Adrenal gland (tissue), 5 donors: ENCODE results near the gene TGFBR2.

Experiments
- CTCF ChIP-seq, 6 experiments: fragments of 450-650 bp in 4 of 6; fragments of 200-600 bp in 2 of 6; sonication (generic) in 1 of 6; IDR thresholded peaks; 1 replicate in 5 of 6; 2 replicates in 1 of 6; pipeline versions ENCODE4 v1.5.1 to v1.8.0; 2016 to 2021; ENCODE audit warnings: antibody characterized with exemption in 6 of 6, mild to moderate bottlenecking in 2 of 6, moderate library complexity in 1 of 6
- POLR2A ChIP-seq, 2 donors: fragments of 450-650 bp; IDR thresholded peaks; one replicate each; pipeline ENCODE4 v1.6.1; 2017; ENCODE audit warnings: antibody characterized with exemption in 2 of 2, mild to moderate bottlenecking in 2 of 2, moderate library complexity in 1 of 2
- donor health status: DM: no; HTN: no; CAD: no.

- no peak for TF ChIP-seq POLR2A (IDR thresholded peaks at IDR 0.05)
- TF ChIP-seq CTCF (IDR thresholded peaks at IDR 0.05) = no peak
Measured at GRCh38 chr3:30617653-30618052, 11.3 kb downstream of the TGFBR2 start.
